DOHH2 (cell line): ENCODE results near the gene TOX3.

Experiments used
- CTCF ChIP-seq: fragments of 200-600 bp; sonication (generic); IDR thresholded peaks from one replicate; pipeline ENCODE4 v1.5.1; 2014; ENCODE audit warnings: antibody characterized with exemption, mild to moderate bottlenecking, low read depth, low read length; ENCODE audit not compliant: poor library complexity, severe bottlenecking
- EZH2phosphoT487 ChIP-seq: fragments of 200-600 bp; sonication (generic); IDR thresholded peaks from 2 replicates; pipeline ENCODE4 v1.6.1; 2017; ENCODE audit warnings: borderline replicate concordance, mild to moderate bottlenecking, antibody characterized with exemption, low read length, moderate library complexity, mixed read lengths

- TF ChIP-seq CTCF (no peak), EZH2phosphoT487 (no peak)
These were observed 77.2 kb downstream of the TOX3 start for GRCh38 chr16:52469775-52470174.
